Peyer's patch (tissue), 4 donors: Measurements from ENCODE around the gene SCNN1A.

Experiments used
- POLR2A ChIP-seq, 2 donors: fragments of 450-650 bp; IDR thresholded peaks; one replicate each; pipeline ENCODE4 v1.5.1; 2017; ENCODE audit warnings: antibody characterized with exemption in 2 of 2, mild to moderate bottlenecking in 2 of 2, moderate library complexity in 2 of 2
- TF ChIP-seq, protein P1 (sequence below), 6 experiments: fragments of 450-650 bp in 4 of 6; fragments of 200-600 bp in 2 of 6; sonication (generic) in 1 of 6; IDR thresholded peaks; one replicate each; pipeline ENCODE4 v1.5.1; 2017 to 2019; ENCODE audit warnings: antibody characterized with exemption in 6 of 6, mild to moderate bottlenecking in 3 of 6, moderate library complexity in 1 of 6

GRCh38 chr12:6306599-6307220 is 68.7 kb downstream of the SCNN1A start:
- TF ChIP-seq, protein P1, sequence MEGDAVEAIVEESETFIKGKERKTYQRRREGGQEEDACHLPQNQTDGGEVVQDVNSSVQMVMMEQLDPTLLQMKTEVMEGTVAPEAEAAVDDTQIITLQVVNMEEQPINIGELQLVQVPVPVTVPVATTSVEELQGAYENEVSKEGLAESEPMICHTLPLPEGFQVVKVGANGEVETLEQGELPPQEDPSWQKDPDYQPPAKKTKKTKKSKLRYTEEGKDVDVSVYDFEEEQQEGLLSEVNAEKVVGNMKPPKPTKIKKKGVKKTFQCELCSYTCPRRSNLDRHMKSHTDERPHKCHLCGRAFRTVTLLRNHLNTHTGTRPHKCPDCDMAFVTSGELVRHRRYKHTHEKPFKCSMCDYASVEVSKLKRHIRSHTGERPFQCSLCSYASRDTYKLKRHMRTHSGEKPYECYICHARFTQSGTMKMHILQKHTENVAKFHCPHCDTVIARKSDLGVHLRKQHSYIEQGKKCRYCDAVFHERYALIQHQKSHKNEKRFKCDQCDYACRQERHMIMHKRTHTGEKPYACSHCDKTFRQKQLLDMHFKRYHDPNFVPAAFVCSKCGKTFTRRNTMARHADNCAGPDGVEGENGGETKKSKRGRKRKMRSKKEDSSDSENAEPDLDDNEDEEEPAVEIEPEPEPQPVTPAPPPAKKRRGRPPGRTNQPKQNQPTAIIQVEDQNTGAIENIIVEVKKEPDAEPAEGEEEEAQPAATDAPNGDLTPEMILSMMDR (IDR thresholded peaks at IDR 0.05), result no peak
- TF ChIP-seq POLR2A (IDR thresholded peaks at IDR 0.05), result no peak
